GM12865 (cell line): ENCODE data around the gene CRADD.
A peak's percentile ranks its signal among the peaks of the same experiment; 100 is the strongest.

Source experiments
- DNase-seq: peaks from one replicate; pipeline ENCODE4 v3.0.0; 2010; ENCODE audit warnings: low read depth
- H3K4me3 ChIP-seq: 2 replicates; pipeline ENCODE4 v1.5.1; 2011; ENCODE audit warnings: mild to moderate bottlenecking, low read depth, low read length, control low read depth
- TF ChIP-seq, protein P1 (sequence below): IDR thresholded peaks from 2 replicates; pipeline ENCODE4 v1.5.1; 2011; ENCODE audit warnings: low read length, control low read depth, low read depth, inconsistent platforms; ENCODE audit not compliant: insufficient read depth; ENCODE audit errors: missing control alignments

The CRADD gene

DNA sequence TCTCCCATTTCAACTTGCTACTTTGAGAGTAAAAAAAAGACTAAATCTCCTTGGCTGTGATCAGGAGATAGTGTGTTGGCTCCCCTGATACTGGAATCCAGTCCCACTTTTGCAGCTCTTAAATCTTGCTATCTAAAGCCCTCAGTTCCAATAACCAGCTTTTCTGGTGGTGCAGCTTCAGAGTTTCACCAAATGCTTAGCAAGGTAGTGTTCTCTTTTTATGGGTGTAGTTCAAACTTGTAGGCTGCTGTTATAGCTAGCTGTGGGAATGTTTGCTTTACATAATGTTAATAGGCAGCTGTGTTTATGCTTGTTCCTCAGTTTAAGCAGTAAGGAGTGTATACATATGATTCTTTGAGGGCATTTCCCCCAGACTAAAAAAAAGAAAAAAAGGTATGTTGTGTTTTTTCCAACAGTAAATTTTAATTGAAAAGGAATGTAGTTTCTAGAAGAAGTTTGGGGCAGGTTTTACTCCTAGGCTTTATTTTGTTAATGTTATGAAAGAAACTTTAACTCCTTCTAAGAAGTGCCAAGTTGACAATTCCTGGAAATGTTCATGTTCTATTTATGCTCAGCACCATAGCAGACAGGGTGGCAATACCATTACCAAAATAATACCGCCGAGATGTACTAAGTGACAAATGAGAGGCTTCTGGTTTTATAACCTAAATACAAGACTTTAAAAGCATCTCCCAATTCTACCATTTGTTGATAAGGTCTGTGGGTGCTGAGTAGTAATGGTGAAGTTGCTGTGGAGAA is 12.1 kb downstream of the CRADD start:
- TF ChIP-seq, protein P1, sequence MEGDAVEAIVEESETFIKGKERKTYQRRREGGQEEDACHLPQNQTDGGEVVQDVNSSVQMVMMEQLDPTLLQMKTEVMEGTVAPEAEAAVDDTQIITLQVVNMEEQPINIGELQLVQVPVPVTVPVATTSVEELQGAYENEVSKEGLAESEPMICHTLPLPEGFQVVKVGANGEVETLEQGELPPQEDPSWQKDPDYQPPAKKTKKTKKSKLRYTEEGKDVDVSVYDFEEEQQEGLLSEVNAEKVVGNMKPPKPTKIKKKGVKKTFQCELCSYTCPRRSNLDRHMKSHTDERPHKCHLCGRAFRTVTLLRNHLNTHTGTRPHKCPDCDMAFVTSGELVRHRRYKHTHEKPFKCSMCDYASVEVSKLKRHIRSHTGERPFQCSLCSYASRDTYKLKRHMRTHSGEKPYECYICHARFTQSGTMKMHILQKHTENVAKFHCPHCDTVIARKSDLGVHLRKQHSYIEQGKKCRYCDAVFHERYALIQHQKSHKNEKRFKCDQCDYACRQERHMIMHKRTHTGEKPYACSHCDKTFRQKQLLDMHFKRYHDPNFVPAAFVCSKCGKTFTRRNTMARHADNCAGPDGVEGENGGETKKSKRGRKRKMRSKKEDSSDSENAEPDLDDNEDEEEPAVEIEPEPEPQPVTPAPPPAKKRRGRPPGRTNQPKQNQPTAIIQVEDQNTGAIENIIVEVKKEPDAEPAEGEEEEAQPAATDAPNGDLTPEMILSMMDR = no peak
- no peak overlapping the region for H3K4me3 ChIP-seq
- DNase-seq = no peak

DNA sequence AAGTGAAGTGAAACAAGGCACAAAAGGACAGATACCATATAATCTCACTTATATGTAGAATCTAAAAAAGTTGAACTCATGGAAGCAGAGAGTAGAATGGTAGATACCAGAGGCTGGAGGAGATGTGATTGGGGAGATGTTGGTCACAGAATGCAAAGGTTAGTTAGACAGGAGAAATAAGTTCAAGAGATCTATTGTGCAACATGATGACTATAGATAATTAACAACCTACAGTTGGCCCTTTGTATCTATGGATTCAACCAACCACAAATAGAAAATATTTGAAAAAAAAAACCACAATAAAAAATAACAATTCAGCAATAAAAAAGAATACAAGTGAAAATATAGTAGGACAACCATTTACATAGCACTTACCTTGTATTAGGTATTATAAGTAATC is 19.3 kb downstream of the CRADD start:
- TF ChIP-seq, protein P1 = no peak
- H3K4me3 ChIP-seq = no peak overlapping the region
- no peak for DNase-seq

DNA sequence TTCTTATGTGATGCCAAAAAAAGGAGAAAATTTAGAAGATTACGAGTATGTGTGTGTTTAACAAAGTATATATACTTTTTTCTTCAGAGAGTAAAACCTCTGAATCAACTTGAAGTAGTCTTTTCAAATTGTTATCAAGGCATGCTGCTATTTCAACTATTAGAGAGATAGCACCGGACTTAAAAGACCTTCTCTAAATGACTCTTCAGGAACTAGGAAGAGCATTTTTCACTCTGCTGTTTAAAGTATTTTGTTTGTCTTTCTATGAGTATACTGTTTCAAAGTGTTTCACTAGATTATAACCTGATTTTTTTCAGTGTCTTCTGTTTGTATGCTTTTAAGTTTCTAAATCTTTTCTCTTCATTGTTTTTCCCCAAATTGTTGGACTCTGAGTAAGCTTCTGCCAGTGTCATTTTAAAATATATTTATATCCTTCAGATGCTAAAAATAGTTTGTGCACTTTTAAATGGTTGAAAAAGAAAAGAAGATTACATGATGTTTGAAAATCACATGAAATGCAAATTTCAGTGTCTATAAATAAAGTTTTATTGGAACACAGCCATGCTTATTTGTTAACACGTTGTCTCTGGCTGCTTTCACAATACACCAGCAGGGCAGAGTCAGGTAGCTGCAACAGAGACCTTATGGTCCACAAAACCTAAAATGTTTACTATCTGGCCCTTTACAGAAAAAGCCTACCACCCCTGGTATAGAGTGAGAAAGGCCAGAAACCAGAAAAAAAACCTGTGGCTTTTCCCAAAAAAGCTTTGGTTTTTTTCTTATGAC is 21.3 kb downstream of the CRADD start:
- no peak overlapping the region for H3K4me3 ChIP-seq
- no peak for DNase-seq
- TF ChIP-seq, protein P1 = no peak

DNA sequence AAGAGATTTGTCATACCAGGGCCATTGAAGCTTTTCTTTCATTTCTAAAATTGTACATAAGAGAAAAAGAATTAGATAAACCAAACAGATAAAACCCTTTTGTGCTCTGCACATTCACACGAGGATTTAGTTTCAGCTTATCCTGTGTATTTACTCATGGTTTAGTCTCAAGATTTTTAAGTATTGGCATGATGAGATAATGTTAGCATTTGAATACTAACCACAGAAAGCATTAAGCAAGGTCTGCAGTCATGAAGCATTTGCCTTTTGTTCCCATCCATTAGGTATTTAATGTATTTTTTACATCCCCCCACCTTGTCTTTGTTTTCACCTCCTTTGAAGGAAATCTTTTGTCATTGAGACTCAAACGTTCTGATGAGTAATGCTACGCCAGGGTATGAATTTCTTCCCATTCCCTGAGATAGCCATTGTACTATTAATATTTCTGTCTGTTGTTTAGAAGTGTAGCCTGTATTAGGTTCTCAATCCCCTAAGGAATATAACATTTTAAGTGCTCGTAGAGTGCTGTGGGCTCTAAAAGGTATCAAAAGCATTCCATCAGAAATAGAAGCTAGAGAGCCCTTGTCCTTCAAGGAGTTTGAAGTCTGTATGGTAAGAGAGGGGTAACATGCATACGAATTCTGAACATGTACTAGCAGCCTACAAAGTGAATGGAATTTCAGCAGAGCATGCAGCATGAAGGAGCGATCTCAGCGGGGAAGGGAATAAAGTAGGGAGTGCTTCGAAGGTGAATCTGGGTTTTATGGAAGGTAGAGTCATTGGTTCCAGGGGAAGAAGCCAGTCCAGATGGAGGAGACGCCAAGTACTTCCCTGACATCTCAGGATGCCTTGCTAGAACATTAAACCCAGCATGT is 22.3 kb downstream of the CRADD start:
- no peak for DNase-seq
- no peak overlapping the region for H3K4me3 ChIP-seq
- TF ChIP-seq, protein P1 = no peak

GRCh38 chr12:93702707-93703315 is 25.6 kb downstream of the CRADD start:
- TF ChIP-seq, protein P1 = no peak
- no peak overlapping the region for H3K4me3 ChIP-seq
- DNase-seq = no peak

GRCh38 chr12:93704122-93704521 is 26.9 kb downstream of the CRADD start:
- TF ChIP-seq, protein P1 = no peak
- DNase-seq = peak; percentile 24
- H3K4me3 ChIP-seq = no peak overlapping the region
